Fibroblast of pulmonary artery (primary cell): ENCODE results near the gene HOXA5.

Experiments used
- DNase-seq: peaks from one replicate; pipeline ENCODE4 v3.0.0-alpha.2; 2010; ENCODE audit warnings: low read depth
- H3K4me3 ChIP-seq: replicated peaks from 2 replicates; pipeline ENCODE4 v1.5.1; 2011; ENCODE audit warnings: low read depth, mild to moderate bottlenecking, control low read depth, low read length, moderate library complexity
- TF ChIP-seq, protein P1 (sequence below): IDR thresholded peaks from 2 replicates; pipeline ENCODE4 v1.5.1; 2011; ENCODE audit warnings: mild to moderate bottlenecking, control low read depth, low read length, inconsistent platforms; ENCODE audit errors: missing control alignments

HOXA5 gene

GRCh38 chr7:27164045-27164366, 20.5 kb upstream of the HOXA5 start:
- H3K4me3 ChIP-seq, result no peak overlapping the region
- TF ChIP-seq, protein P1, sequence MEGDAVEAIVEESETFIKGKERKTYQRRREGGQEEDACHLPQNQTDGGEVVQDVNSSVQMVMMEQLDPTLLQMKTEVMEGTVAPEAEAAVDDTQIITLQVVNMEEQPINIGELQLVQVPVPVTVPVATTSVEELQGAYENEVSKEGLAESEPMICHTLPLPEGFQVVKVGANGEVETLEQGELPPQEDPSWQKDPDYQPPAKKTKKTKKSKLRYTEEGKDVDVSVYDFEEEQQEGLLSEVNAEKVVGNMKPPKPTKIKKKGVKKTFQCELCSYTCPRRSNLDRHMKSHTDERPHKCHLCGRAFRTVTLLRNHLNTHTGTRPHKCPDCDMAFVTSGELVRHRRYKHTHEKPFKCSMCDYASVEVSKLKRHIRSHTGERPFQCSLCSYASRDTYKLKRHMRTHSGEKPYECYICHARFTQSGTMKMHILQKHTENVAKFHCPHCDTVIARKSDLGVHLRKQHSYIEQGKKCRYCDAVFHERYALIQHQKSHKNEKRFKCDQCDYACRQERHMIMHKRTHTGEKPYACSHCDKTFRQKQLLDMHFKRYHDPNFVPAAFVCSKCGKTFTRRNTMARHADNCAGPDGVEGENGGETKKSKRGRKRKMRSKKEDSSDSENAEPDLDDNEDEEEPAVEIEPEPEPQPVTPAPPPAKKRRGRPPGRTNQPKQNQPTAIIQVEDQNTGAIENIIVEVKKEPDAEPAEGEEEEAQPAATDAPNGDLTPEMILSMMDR, result no peak
- no peak for DNase-seq

GRCh38 chr7:27163288-27164044, 20.0 kb upstream of the HOXA5 start:
- DNase-seq, result no peak
- no peak overlapping the region for H3K4me3 ChIP-seq

GRCh38 chr7:27162561-27163287, 19.2 kb upstream of the HOXA5 start:
- TF ChIP-seq, protein P1, result no peak
- DNase-seq, result no peak
- no peak overlapping the region for H3K4me3 ChIP-seq

More at GRCh38 chr7:27163288-27164044, 20.0 kb upstream of the HOXA5 start:
- TF ChIP-seq, protein P1, result no peak

DNA sequence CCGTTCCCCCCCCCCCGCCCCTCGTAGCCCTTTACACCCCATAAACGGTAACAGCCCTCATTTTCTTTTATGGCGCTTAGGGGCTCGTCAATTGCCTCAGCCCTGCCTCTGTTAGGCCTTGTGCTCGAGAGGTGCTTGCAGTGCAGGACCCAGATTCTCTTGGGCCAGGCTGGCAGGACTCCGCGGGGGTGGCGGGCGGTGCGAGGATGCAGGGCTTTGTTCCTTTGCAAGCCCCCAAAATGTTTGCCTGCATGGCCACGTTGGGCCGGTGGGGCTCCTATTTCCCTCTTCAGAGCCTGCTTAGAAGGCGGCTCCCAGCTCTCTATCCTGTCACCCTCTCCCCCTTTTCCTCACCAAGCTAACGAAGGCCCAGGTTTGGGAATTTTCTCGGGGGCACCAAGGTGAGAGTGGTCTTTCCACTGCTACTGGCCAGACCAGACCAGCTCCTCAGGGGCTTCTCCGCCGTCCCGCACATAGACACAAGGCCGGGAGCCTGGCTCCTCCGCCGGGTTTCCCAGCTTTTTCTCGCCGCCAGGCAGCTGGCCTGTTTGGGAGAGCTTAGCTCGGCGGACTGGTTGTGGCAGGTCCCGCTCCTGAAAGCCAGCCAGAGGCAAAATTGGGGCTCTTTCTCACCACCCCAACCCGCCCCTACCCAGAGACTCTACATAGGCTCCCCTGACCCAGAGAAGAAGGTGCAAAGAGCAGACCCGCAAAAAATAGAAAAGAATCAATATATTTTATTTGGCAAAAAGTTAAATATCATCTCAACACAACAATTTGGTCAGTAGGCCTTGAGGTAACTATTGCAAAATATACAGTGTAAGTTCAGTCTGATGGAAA, 18.5 kb upstream of the HOXA5 start:
- no peak overlapping the region for H3K4me3 ChIP-seq
- DNase-seq, result no peak
- TF ChIP-seq, protein P1, result no peak

DNA sequence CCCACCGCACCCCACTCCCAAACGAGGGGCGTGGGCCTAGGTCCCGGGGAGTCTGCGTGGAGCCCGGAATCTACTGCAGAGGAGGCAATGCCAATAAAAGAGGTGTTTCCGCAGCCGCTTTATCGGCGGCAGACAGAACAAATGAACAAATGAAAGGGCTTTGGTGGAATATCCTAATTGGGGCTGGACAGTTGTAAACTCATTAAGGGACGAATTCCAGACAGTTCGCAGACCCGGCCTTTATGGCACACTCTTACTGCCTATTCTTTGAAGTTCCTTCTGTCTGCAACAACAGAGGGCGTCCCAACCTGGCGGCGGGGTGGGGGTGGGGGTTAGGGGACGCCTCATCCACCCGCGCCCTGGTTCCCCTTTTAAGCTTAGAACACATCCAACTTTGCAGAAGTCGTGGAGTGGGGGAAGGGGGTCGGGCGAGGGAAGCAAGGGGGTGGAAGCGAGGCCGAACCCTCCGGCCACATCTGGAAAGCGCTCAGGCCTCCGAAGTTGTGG, 17.8 kb upstream of the HOXA5 start:
- no peak for DNase-seq
- TF ChIP-seq, protein P1, result no peak
- peak overlapping the region; percentile 48 for H3K4me3 ChIP-seq

DNA sequence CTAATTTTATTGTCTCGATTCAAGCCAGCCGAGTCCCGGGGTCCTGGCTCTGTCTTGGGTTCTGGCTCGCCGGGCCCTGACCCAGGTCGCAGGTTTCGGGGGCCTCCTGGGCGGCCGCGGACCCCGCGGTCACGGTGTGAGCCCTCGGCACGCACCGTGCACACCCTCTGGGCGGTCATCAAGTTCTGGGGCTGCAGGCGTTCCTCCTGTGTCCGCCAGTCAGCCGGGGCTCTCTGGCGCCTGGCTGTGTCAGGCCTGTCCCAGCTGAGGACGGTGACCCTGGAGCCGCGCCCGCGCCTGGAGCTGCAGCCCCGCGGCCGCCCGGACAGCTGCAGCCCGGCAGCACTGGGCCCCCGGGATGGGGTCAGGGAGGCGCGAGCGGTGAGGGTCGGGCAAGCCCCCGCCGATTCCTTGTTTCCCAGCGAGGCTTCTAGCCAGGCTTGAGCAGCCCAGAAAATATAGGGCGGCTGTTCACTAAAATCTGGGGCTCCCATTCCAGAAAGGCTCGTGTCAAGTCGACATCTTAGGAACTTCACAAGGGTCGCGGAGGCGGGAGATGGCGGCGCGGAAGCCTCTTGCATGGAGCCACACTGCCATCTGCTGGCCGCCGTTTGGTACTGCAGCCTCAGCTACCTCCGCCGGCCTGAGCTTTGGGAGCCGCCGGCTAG, 17.2 kb upstream of the HOXA5 start:
- TF ChIP-seq, protein P1, result peak; percentile 86
- peak; percentile 82 for DNase-seq
- peak overlapping the region; percentile 48 for H3K4me3 ChIP-seq
